ENCODE measurements around the gene ADCK1.
"Not testable (repeated sequence)": the region's sequence is repeated elsewhere in the genome, so short reads cannot be mapped to it uniquely, and the experiment has no call there.

ADCK1 gene

GRCh38 chr14:77903937-77904617 is 104.2 kb downstream of the ADCK1 start:
- no peak for DNase-seq (ENCODE audit: low spot score)

DNA sequence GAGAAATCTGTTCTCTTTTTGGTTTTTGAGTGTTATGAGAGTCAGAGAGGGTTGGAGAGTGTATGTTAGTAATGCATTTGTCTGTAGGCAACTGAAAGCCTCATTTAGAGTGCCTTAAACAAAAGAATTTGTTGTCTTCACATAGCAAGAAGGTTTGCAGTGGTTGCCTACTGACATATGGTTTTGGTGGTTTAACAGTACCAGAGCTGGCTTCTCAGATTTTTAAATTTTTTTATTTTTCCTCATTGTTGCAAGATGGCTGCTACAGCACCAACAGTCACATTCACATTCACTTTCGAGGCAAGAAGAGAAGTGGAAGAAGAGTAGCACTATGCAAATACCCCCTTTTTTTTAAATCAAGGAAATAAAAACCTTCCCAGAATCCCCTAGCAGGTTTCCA is 106.5 kb downstream of the ADCK1 start:
- DNase-seq (ENCODE audit: low spot score) = no peak

DNA sequence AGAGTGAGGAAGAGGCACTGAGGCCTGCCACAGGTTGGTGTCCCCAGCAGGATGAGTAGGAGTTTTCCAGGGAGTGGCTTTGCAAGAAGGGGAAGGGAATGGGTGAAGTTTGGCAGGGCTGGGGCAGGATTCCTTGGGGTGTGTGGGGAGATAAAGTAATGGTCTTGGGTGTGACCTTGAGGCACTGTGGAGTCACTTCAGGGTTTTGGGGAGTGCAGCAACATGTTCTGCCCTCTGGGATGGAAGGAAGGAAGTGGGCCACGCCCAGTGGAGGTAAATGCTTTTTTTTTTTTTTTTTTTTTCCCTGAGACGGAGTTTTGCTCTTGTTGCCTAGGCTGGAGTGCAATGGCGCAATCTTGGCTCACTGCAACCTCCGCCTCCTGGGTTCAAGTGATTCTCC is 108.9 kb downstream of the ADCK1 start:
- DNase-seq (ENCODE audit: low spot score) = no peak

DNA sequence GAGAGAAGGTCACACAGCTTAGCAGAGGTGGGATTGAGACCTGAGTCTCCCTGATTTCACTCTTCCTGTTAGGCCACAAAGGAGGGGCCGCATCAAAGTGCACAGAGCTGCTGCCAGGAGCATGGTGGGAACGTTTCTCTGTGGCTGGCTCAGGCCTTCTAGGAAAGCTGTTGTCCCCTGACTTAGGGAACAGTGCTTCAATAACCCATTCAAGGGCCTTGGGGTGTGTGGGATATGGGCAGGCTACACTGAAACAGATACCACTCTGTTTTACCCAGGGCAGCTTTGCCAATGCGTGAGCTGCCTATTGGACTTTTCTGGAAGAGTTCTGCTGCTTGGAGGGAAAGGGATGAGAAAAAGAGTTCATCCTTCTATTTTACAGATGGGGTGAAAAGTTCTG is 110.0 kb downstream of the ADCK1 start:
- DNase-seq (ENCODE audit: low spot score) = no peak

- no peak for DNase-seq (ENCODE audit: low spot score)
Measured at GRCh38 chr14:77910506-77910905, 110.6 kb downstream of the ADCK1 start.

DNA sequence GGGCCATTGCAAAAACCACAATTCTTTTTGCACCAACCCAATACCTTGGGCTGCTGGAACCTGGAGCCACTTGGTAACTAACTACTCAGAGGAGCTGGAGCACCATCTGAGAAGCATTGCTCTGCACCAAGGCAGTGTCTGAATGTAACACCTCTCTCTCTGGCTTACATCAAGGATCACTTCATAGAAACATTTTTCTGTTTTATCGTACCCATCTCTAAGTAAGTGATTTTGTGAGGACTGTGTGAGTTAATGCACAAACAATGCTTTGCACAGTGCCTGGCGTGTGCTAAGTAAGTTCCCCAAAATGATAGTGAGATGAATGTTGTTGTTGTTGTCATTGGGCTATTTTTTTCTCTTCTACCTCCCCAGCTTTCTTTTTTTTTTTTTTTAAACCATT is 111.4 kb downstream of the ADCK1 start:
- no peak for DNase-seq (ENCODE audit: low spot score)

GRCh38 chr14:77912754-77913556 is 113.0 kb downstream of the ADCK1 start:
- DNase-seq (ENCODE audit: low spot score) = no peak

DNA sequence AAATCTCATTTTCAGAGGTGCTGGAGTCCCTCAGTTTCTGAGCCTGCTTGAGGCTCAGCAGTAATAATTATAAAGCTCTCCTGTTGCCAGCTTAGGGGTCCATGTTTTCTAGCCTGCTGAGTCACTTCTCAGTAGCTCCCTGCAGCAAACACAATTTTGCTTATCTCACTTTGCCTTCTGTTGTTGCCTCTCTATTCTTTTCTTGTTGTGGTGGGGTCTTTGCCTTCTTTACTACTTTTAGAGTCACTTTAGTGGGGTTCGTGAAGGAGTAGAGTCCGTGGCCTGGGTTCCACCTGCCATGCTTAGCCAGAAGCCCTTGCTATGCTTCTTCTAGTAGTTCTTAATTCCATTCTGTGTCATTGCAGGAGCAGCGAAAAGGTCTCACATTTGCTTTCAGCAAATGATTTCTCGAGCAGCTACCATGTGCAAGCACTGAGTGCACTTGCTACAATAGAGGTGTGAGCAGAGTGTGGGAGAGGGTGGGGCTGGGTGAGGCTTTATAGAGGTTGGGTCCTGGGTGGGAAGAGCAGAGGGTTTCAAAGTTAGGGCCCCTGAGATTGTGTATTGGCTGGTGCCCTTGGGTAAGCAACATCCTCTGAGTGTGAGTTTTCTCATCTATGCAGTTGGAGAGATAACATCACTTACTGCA is 114.3 kb downstream of the ADCK1 start:
- DNase-seq (ENCODE audit: low spot score) = no peak

DNA sequence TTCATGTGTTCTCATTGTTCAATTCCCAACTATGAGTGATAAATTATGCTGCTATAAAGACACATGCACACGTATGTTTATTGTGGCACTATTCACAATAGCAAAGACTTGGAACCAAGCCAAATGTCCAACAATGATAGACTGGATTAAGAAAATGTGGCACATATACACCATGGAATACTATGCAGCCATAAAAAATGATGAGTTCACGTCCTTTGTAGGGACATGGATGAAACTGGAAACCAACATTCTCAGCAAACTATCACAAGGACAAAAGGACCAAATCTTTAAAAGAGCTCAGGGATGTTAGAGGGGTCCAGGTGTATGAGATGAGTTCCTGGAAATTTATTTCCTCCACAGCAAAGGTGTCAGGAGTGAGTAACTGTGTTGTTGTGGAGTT is 115.5 kb downstream of the ADCK1 start:
- not testable (repeated sequence) for DNase-seq (ENCODE audit: low spot score)

DNA sequence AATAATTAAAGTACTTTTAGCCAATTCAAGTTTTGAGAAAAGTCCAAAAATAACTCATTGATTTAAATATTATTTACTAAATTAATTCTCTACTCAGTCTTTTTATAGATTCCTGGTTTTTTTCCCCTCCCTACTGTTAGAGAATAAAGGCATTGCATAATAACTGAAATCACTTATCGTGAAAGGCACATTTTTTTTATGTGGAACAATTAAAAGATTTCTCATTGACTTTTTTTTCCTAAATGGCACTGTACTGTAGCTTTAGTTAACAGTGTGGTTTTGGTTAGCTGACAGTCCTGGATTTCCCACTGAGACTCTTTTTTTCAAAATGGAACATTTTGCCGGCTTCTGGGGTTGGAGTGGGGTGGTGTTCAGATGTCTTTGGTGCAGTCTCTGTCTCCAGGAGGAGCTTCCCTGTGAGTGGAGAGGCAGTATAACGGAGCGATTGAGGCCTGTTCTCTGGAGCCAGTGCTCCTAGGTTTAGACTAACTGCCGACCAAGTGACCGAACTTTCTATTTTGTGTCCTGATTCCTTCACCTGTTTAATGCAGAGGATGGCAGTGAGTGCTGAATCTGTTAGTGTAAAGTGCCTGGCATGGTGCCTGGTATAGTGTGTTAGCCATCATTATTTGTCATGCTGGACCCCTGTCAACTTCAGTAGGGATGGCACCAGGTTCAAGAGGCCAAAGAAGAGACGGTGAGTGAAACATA is 117.7 kb downstream of the ADCK1 start:
- DNase-seq (ENCODE audit: low spot score) = no peak

DNA sequence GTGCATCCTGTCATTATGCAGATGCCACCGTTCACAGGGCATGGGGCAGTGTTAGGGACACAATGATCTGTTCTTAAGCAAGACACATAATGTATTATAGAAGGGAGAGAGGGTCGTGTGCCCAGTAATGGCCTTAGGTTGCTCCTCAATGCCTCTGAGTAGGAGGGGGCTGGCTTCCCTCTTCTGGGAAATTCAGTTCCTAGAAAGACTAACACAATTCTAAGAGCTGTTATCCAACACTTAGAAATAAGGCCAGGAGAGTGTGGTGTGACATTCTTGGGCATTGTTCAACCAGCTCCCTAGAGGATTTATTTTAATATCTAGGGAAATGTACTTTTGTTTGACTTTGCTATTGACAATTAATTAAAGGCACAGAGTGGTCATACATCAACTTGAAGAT is 118.5 kb downstream of the ADCK1 start:
- DNase-seq (ENCODE audit: low spot score) = no peak

- no peak for DNase-seq (ENCODE audit: low spot score)
Measured at GRCh38 chr14:77920312-77920711, 120.4 kb downstream of the ADCK1 start.

GRCh38 chr14:77921818-77922217 is 121.9 kb downstream of the ADCK1 start:
- DNase-seq (ENCODE audit: low spot score) = no peak

DNA sequence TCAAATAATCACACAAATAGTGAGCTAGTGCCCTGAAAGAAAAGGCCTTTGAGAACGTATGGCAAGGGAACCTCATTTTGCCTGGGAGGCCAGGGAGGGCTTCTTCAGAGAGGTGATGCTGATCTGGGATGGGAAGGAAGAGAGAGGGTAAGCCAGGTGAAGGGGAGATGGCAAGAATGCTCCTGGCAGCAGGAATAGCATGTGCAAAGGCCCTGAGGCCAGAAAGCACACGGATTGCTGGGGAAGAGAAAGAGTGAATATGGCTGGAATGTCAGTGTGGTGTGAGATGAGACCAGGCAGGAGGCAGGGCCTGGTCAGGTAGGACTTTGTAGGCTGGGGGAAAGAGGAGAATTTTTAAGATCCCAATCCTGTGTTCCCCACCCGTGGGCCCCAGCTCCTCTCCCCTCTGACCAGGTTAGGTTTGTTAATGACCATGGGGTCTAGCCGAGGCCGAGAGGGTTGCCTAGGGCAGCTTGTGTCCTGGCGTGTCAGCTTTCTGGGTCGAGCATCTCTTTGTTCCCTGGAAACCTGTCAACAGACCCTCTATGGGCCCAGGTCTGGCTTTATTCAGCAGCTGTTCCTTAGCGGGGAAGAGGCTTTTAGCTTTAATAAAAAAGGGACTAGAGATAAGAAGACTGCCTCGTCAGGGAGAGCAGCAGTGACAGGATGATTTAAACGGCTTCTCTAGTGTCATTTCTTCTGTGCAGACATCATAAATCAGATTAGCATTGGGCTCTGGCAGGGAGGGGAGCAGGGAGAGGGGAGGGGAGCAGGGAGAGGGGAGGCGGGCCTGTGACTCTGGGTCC is 123.4 kb downstream of the ADCK1 start:
- DNase-seq (ENCODE audit: low spot score) = no peak

GRCh38 chr14:77924141-77924948 is 124.4 kb downstream of the ADCK1 start:
- DNase-seq (ENCODE audit: low spot score) = no peak

- DNase-seq (ENCODE audit: low spot score) = no peak
Measured at GRCh38 chr14:77926942-77927341, 127.0 kb downstream of the ADCK1 start.

DNA sequence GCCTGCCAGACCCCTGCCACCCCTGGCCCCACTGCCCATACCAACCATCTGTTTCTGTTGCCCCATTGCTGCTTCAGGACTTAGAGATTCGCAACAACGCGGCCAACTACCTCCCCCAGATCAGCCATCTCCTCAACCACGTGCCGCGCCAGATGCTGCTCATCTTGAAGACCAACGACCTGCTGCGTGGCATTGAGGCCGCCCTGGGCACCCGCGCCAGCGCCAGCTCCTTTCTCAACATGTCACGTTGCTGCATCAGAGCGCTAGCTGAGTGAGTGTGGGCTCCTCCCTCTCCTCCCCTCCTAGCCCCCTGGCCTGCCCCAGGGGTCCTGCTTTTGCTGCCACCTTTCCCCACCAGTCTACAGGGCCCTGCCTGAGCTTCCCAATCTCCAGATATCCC is 131.5 kb downstream of the ADCK1 start:
- no peak for DNase-seq (ENCODE audit: low spot score)

GRCh38 chr14:77936138-77936639 is 136.3 kb downstream of the ADCK1 start:
- DNase-seq (ENCODE audit: low spot score) = no peak

GRCh38 chr14:77947372-77947771 is 147.5 kb downstream of the ADCK1 start:
- DNase-seq (ENCODE audit: low spot score) = no peak

DNA sequence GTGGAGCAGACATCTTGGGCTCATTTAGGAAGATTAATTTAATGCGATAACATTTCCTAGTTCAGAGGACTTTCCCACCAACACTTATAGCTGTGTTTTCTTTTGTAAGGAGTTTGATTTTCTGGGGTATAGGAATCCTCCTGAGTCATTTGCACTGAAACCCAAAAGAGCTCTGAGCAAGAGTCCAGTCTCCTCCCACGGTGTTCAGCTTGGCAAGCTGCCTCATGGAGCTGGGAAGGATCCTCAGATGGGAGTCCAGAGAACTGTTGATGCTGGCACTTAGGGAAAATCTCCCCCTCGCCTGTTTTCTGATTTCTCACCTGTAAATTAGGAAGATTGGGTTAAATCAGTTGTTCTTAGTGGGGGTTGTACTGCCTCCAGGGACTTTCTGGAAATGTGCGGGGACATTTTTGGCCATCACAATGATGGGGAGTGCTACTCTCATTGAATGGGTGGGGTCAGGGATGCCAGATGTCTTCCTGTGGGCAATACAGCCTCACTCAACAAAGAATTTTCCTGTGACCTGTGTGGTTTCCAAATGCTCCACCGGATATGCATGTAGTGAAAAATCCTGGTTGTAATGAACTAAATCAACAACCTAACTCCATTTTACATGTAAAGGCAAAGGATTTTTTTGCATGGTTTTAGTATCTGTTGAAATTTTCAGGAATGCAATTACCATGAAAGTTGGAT is 150.6 kb downstream of the ADCK1 start:
- no peak for DNase-seq (ENCODE audit: low spot score)
